ENCODE measurements around the gene MLYCD. TPM values are rescaled to one million over a fixed set of nuclear protein-coding genes. Genes with fewer than 3 reads are reported as not detected.

Gene MLYCD
- total RNA-seq, 1 experiment from 2014 or later: 2.0 TPM

GRCh38 chr16:83854420-83854819 lies 44.5 kb upstream of the MLYCD start:
- BruUV-seq (replicated peaks): no TSS peak
- no peaks in the 10 kb centered on the region for H3K36me3 ChIP-seq (ENCODE audit: insufficient read depth, low read length, poor library complexity, severe bottlenecking)
- CTCF ChIA-PET: no interaction called here
- TF ChIP-seq CTCF (conservative IDR thresholded peaks at IDR 0.05; ENCODE audit: low read depth, low read length) (no peak), EZH2 (IDR thresholded peaks at IDR 0.05; ENCODE audit: borderline replicate concordance, low read depth, low read length, poor library complexity, severe bottlenecking) (no peak)
- POLR2A ChIA-PET (ENCODE audit: low non-redundant PET): no interaction called here
- no peaks in the 10 kb centered on the region for H3K9me3 ChIP-seq (ENCODE audit: low read depth, low read length, poor library complexity, severe bottlenecking)
- H3K27ac ChIP-seq (ENCODE audit: low read depth, low read length, poor library complexity, severe bottlenecking): no peak overlapping the region
- H3K4me1 ChIP-seq (ENCODE audit: insufficient read depth, low read length, poor library complexity, severe bottlenecking): no peaks in the 10 kb centered on the region
- intact Hi-C loops (cut with micrococcal nuclease; ENCODE audit: unreplicated experiment): no loop called here
- no peak for DNase-seq (ENCODE audit: low spot score)
- no peak overlapping the region for H3K4me3 ChIP-seq (ENCODE audit: low read depth, low read length, poor library complexity, severe bottlenecking)
- peaks cover 8% of the 10 kb centered on the region for H3K27me3 ChIP-seq (replicated peaks; ENCODE audit: insufficient read depth, low read depth, low read length, poor library complexity)

GRCh38 chr16:83856792-83857191 lies 42.1 kb upstream of the MLYCD start:
- TF ChIP-seq EZH2 (IDR thresholded peaks at IDR 0.05; ENCODE audit: borderline replicate concordance, low read depth, low read length, poor library complexity, severe bottlenecking) (no peak), CTCF (conservative IDR thresholded peaks at IDR 0.05; ENCODE audit: low read depth, low read length) (no peak)
- no TSS peak for BruUV-seq (replicated peaks)
- H3K4me1 ChIP-seq (ENCODE audit: insufficient read depth, low read length, poor library complexity, severe bottlenecking): no peaks in the 10 kb centered on the region
- intact Hi-C loops (cut with micrococcal nuclease; ENCODE audit: unreplicated experiment): no loop called here
- ChIA-PET POLR2A (ENCODE audit: low non-redundant PET) (no interaction called here), CTCF (no interaction called here)
- no peak overlapping the region for H3K27ac ChIP-seq (ENCODE audit: low read depth, low read length, poor library complexity, severe bottlenecking)
- H3K36me3 ChIP-seq (ENCODE audit: insufficient read depth, low read length, poor library complexity, severe bottlenecking): no peaks in the 10 kb centered on the region
- H3K27me3 ChIP-seq (replicated peaks; ENCODE audit: insufficient read depth, low read depth, low read length, poor library complexity): peaks cover 8% of the 10 kb centered on the region
- H3K9me3 ChIP-seq (ENCODE audit: low read depth, low read length, poor library complexity, severe bottlenecking): no peaks in the 10 kb centered on the region
- H3K4me3 ChIP-seq (ENCODE audit: low read depth, low read length, poor library complexity, severe bottlenecking): no peak overlapping the region
- no peak for DNase-seq (ENCODE audit: low spot score)

- POLR2A ChIA-PET (ENCODE audit: low non-redundant PET): no interaction called here
- H3K27me3 ChIP-seq (replicated peaks; ENCODE audit: insufficient read depth, low read depth, low read length, poor library complexity): peaks cover 8% of the 10 kb centered on the region
- no peak for TF ChIP-seq CTCF (conservative IDR thresholded peaks at IDR 0.05; ENCODE audit: low read depth, low read length)
- no peak for TF ChIP-seq EZH2 (IDR thresholded peaks at IDR 0.05; ENCODE audit: borderline replicate concordance, low read depth, low read length, poor library complexity, severe bottlenecking)
- BruUV-seq (replicated peaks): no TSS peak
- no peaks in the 10 kb centered on the region for H3K9me3 ChIP-seq (ENCODE audit: low read depth, low read length, poor library complexity, severe bottlenecking)
- intact Hi-C loops (cut with micrococcal nuclease; ENCODE audit: unreplicated experiment): no loop called here
- DNase-seq (ENCODE audit: low spot score): no peak
- H3K36me3 ChIP-seq (ENCODE audit: insufficient read depth, low read length, poor library complexity, severe bottlenecking): no peaks in the 10 kb centered on the region
- H3K4me1 ChIP-seq (ENCODE audit: insufficient read depth, low read length, poor library complexity, severe bottlenecking): no peaks in the 10 kb centered on the region
- CTCF ChIA-PET: no interaction called here
- H3K27ac ChIP-seq (ENCODE audit: low read depth, low read length, poor library complexity, severe bottlenecking): no peak overlapping the region
- no peak overlapping the region for H3K4me3 ChIP-seq (ENCODE audit: low read depth, low read length, poor library complexity, severe bottlenecking)
These were observed 39.6 kb upstream of the MLYCD start for GRCh38 chr16:83859265-83859664.

All from A673 (cell line).